HCT116 (cell line): ENCODE results near the gene CCN5.

Experiments
- EGR1 ChIP-seq: IDR thresholded peaks from 2 replicates; pipeline ENCODE4 v1.6.1; 2012; ENCODE audit warnings: low read depth
- EZH2 ChIP-seq: fragments of 200-600 bp; sonication (generic); IDR thresholded peaks from 2 replicates; pipeline ENCODE4 v1.6.1; 2017; ENCODE audit warnings: antibody characterized with exemption, mixed run types
- EZH2phosphoT487 ChIP-seq: fragments of 200-600 bp; IDR thresholded peaks from 2 replicates; pipeline ENCODE4 v1.6.1; 2018; ENCODE audit warnings: antibody characterized with exemption, borderline replicate concordance
- POLR2A ChIP-seq: IDR thresholded peaks from 2 replicates; pipeline ENCODE4 v1.7.0; 2011; ENCODE audit warnings: borderline replicate concordance; ENCODE audit not compliant: insufficient read depth, insufficient read length; ENCODE audit errors: extremely low read depth
- POLR2AphosphoS5 ChIP-seq: IDR thresholded peaks from 2 replicates; pipeline ENCODE4 v1.6.1; 2011; ENCODE audit warnings: mild to moderate bottlenecking, low read depth, low read length, moderate library complexity
- RAD21 ChIP-seq: IDR thresholded peaks from 2 replicates; pipeline ENCODE4 v1.6.1; 2012; ENCODE audit warnings: low read depth, mild to moderate bottlenecking
- SIN3A ChIP-seq: IDR thresholded peaks from 2 replicates; pipeline ENCODE4 v1.6.1; 2012; ENCODE audit warnings: low read depth
- SP1 ChIP-seq: IDR thresholded peaks from 2 replicates; pipeline ENCODE4 v1.6.1; 2012; ENCODE audit warnings: low read depth
- SRF ChIP-seq: IDR thresholded peaks from 2 replicates; pipeline ENCODE4 v1.6.1; 2012; ENCODE audit warnings: low read depth
- TF ChIP-seq, protein P1 (sequence below), 3 experiments: fragments of 200-600 bp in 1 of 3; sonication (generic) in 1 of 3; IDR thresholded peaks in 2 of 3; conservative IDR thresholded peaks in 1 of 3; 2 replicates each; pipeline ENCODE4 v1.5.1; 2012 to 2017; ENCODE audit warnings: low read depth in 2 of 3, low read length in 2 of 3, antibody characterized with exemption in 1 of 3, borderline replicate concordance in 1 of 3, control low read depth in 1 of 3, mild to moderate bottlenecking in 1 of 3, mixed read lengths in 1 of 3, mixed run types in 1 of 3, moderate library complexity in 1 of 3; ENCODE audit not compliant: insufficient read depth in 1 of 3
- TF ChIP-seq, protein P2 (sequence below): IDR thresholded peaks from 2 replicates; pipeline ENCODE4 v1.6.1; 2012
- TF ChIP-seq, protein P3 (sequence below): IDR thresholded peaks from 2 replicates; pipeline ENCODE4 v1.6.1; 2012; ENCODE audit warnings: low read depth
- TF ChIP-seq, protein P4 (sequence below): IDR thresholded peaks from 2 replicates; pipeline ENCODE4 v1.6.1; 2012

DNA sequence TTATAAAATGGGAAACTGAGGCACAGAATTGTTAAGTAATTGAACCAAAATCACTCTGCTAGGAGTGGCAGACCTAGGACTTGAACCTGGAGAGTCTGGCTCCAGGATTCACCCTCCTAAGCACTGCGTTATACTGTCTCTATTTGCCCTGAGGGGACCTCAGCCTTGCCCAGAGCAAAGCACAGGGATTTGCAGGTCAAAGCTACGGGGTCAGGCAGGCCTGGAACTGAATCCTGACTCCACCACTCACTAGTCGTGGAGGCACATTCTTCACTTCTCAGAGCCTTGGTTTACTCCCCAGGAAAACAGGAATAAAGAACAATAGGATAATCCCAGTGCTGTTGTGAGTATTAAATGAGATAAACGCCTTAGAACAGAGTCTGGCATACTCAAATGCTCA is 49.9 kb downstream of the CCN5 start:
- TF ChIP-seq POLR2AphosphoS5, result no peak
- TF ChIP-seq, protein P1, sequence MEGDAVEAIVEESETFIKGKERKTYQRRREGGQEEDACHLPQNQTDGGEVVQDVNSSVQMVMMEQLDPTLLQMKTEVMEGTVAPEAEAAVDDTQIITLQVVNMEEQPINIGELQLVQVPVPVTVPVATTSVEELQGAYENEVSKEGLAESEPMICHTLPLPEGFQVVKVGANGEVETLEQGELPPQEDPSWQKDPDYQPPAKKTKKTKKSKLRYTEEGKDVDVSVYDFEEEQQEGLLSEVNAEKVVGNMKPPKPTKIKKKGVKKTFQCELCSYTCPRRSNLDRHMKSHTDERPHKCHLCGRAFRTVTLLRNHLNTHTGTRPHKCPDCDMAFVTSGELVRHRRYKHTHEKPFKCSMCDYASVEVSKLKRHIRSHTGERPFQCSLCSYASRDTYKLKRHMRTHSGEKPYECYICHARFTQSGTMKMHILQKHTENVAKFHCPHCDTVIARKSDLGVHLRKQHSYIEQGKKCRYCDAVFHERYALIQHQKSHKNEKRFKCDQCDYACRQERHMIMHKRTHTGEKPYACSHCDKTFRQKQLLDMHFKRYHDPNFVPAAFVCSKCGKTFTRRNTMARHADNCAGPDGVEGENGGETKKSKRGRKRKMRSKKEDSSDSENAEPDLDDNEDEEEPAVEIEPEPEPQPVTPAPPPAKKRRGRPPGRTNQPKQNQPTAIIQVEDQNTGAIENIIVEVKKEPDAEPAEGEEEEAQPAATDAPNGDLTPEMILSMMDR (IDR thresholded peaks at IDR 0.05 in 2 of 3, conservative IDR thresholded peaks at IDR 0.05 in 1 of 3; ENCODE audit: borderline replicate concordance in 1 of 3, insufficient read depth in 1 of 3, low read depth in 2 of 3, low read length in 2 of 3), result no peak
- TF ChIP-seq EZH2, result no peak
- TF ChIP-seq POLR2A, result no peak
- no peak for TF ChIP-seq EZH2phosphoT487
- no peak for TF ChIP-seq SRF
- TF ChIP-seq, protein P2, sequence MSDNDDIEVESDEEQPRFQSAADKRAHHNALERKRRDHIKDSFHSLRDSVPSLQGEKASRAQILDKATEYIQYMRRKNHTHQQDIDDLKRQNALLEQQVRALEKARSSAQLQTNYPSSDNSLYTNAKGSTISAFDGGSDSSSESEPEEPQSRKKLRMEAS, result no peak
- TF ChIP-seq SIN3A, result no peak
- TF ChIP-seq RAD21, result no peak
- TF ChIP-seq, protein P3, sequence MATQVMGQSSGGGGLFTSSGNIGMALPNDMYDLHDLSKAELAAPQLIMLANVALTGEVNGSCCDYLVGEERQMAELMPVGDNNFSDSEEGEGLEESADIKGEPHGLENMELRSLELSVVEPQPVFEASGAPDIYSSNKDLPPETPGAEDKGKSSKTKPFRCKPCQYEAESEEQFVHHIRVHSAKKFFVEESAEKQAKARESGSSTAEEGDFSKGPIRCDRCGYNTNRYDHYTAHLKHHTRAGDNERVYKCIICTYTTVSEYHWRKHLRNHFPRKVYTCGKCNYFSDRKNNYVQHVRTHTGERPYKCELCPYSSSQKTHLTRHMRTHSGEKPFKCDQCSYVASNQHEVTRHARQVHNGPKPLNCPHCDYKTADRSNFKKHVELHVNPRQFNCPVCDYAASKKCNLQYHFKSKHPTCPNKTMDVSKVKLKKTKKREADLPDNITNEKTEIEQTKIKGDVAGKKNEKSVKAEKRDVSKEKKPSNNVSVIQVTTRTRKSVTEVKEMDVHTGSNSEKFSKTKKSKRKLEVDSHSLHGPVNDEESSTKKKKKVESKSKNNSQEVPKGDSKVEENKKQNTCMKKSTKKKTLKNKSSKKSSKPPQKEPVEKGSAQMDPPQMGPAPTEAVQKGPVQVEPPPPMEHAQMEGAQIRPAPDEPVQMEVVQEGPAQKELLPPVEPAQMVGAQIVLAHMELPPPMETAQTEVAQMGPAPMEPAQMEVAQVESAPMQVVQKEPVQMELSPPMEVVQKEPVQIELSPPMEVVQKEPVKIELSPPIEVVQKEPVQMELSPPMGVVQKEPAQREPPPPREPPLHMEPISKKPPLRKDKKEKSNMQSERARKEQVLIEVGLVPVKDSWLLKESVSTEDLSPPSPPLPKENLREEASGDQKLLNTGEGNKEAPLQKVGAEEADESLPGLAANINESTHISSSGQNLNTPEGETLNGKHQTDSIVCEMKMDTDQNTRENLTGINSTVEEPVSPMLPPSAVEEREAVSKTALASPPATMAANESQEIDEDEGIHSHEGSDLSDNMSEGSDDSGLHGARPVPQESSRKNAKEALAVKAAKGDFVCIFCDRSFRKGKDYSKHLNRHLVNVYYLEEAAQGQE, result no peak
- TF ChIP-seq SP1, result no peak
- TF ChIP-seq, protein P4, sequence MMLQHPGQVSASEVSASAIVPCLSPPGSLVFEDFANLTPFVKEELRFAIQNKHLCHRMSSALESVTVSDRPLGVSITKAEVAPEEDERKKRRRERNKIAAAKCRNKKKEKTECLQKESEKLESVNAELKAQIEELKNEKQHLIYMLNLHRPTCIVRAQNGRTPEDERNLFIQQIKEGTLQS, result no peak
- no peak for TF ChIP-seq EGR1
